ENCODE data around the gene SLC46A2.

DNA sequence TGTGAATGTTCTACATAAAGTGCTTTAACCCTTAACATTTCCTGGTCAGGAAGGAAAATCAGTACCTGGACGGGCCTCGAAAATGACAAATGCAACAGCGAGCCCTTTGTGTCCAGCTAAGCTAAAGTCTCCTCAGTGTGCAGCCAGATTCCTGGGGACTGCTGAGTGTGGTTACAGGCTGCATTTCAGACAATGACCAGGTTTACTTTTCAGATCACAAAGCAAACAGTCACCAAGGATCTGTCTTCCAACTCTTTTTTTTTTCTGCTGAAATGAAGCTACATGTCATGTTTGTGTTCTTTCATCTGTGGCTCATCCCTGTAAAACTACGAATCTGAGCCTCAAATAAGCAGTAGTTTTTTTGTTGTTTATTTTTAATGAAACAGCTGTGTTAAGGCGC, 20.8 kb downstream of the SLC46A2 start:
- TF ChIP-seq, protein P1, sequence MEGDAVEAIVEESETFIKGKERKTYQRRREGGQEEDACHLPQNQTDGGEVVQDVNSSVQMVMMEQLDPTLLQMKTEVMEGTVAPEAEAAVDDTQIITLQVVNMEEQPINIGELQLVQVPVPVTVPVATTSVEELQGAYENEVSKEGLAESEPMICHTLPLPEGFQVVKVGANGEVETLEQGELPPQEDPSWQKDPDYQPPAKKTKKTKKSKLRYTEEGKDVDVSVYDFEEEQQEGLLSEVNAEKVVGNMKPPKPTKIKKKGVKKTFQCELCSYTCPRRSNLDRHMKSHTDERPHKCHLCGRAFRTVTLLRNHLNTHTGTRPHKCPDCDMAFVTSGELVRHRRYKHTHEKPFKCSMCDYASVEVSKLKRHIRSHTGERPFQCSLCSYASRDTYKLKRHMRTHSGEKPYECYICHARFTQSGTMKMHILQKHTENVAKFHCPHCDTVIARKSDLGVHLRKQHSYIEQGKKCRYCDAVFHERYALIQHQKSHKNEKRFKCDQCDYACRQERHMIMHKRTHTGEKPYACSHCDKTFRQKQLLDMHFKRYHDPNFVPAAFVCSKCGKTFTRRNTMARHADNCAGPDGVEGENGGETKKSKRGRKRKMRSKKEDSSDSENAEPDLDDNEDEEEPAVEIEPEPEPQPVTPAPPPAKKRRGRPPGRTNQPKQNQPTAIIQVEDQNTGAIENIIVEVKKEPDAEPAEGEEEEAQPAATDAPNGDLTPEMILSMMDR (conservative IDR thresholded peaks at IDR 0.05; ENCODE audit: low read depth, low read length) = no peak
- no peak for TF ChIP-seq EZH2 (IDR thresholded peaks at IDR 0.05; ENCODE audit: borderline replicate concordance, low read depth, low read length, poor library complexity, severe bottlenecking)
